ENCODE results near the gene RPS15. TPM values are rescaled to one million over a fixed set of nuclear protein-coding genes. Genes with fewer than 3 reads are reported as not detected.

The RPS15 gene
- polyA plus RNA-seq, 1 of the 3 experiments (the other 2 are of a cell fraction): 3,749 TPM

DNA sequence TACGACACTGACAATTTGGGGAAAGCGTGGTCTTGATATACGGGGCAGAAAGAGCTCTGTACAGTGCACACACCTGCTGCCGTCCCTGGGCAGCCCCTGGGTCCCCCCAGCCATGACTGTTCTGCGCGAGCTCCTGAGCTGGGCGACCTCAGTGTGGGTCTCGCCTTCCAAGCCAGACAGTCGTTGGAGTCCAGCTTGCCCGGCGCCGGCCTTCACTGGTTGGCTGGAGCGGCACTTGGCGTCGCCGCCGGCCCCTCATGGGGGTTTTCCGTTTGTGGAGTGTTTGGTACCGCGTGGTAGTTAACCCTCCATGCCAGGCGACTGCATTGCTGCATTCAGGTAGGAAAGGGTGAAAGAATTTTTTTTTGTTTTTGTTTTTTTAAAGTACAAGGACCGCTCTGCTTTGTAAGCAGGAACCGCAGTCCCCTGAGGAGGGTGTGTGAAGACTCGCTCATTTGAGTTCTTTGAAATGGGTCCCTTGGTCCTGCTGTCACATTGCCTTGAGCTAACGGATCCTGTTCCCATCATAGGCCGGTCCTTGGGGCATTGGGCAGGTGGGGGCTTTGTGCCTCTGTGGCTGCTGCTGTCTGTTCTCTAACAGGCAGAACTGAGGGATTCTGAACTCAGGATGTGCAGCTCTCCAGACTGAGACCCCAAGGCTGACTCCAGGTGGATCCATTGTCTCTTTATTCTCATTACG lies 10.8 kb upstream of the RPS15 start:
- no peak for DNase-seq
- Histone ChIP-seq H3K27me3 (ENCODE audit: insufficient read depth) (no peaks in the 10 kb centered on the region), H3K9me2 (no peaks in the 10 kb centered on the region), H3K9me3 (no peaks in the 10 kb centered on the region), H3K4me1 (ENCODE audit: control insufficient read depth in 1 of 2, insufficient read depth in 2 of 2, low read depth in 1 of 2, low read length in 1 of 2) (no peaks in the 10 kb centered on the region; a peak in 1 of 4 replicates), H3K36me3 (replicated peaks in 1 of 2; ENCODE audit: control insufficient read depth in 1 of 2, insufficient read depth in 2 of 2, low read length in 1 of 2) (peaks cover 7 to 81% of the 10 kb centered on the region in 2 experiments), H3K79me2 (ENCODE audit: insufficient read depth) (peaks cover 21% of the 10 kb centered on the region), H3K4me3 (ENCODE audit: low read depth in 2 of 2, low read length in 1 of 2) (no peak overlapping the region), H3F3A (replicated peaks; ENCODE audit: insufficient read depth) (no peaks in the 10 kb centered on the region), H3K4me2 (no peak overlapping the region), H3K27ac (ENCODE audit: low read depth in 2 of 2, low read length in 1 of 2) (no peak overlapping the region), H4K20me1 (ENCODE audit: insufficient read depth) (peaks cover 26% of the 10 kb centered on the region; the same call in 1 of the 2 replicates), H3K9ac (no peak overlapping the region), H2AFZ (ENCODE audit: low read depth) (no peak overlapping the region)
- WGBS (ENCODE audit: low lambda C conversion rate): 95% methylated on average over 20 of the region's 27 CpGs
- ChIA-PET CTCF (interaction anchor here (0.8 to 1.0 kb wide), 4 partner anchors 10 to 18 kb away, joined by 3 to 4 read pairs (median 3); no protein-coding TSS in a partner anchor), POLR2A (no interaction called here)
- TF ChIP-seq TEAD4 (IDR thresholded peaks at IDR 0.05; ENCODE audit: borderline replicate concordance, insufficient read depth) (no peak), MEF2A (IDR thresholded peaks at IDR 0.05; ENCODE audit: borderline replicate concordance, low read depth) (no peak), POLR2AphosphoS5 (IDR thresholded peaks at IDR 0.05; ENCODE audit: low read depth, low read length) (no peak), FOXM1 (IDR thresholded peaks at IDR 0.05; ENCODE audit: low read depth) (no peak), GABPA (IDR thresholded peaks at IDR 0.05; ENCODE audit: low read depth) (no peak), EZH2phosphoT487 (IDR thresholded peaks at IDR 0.05; ENCODE audit: borderline replicate concordance, low read depth) (no peak), MXI1 (IDR thresholded peaks at IDR 0.05; ENCODE audit: low read depth, low read length) (no peak), RXRA (IDR thresholded peaks at IDR 0.05; ENCODE audit: borderline replicate concordance, low read depth) (no peak), NFIC (IDR thresholded peaks at IDR 0.05; ENCODE audit: borderline replicate concordance) (no peak), SIN3A (IDR thresholded peaks at IDR 0.05; ENCODE audit: borderline replicate concordance, low read depth, low read length) (no peak), NRF1 (IDR thresholded peaks at IDR 0.05; ENCODE audit: low read depth, low read length) (no peak), YY1 (IDR thresholded peaks at IDR 0.05; ENCODE audit: low read depth) (no peak)
- TF ChIP-seq, protein P1, sequence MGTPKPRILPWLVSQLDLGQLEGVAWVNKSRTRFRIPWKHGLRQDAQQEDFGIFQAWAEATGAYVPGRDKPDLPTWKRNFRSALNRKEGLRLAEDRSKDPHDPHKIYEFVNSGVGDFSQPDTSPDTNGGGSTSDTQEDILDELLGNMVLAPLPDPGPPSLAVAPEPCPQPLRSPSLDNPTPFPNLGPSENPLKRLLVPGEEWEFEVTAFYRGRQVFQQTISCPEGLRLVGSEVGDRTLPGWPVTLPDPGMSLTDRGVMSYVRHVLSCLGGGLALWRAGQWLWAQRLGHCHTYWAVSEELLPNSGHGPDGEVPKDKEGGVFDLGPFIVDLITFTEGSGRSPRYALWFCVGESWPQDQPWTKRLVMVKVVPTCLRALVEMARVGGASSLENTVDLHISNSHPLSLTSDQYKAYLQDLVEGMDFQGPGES (IDR thresholded peaks at IDR 0.05; ENCODE audit: low read depth, low read length): no peak
- TF ChIP-seq, protein P2, sequence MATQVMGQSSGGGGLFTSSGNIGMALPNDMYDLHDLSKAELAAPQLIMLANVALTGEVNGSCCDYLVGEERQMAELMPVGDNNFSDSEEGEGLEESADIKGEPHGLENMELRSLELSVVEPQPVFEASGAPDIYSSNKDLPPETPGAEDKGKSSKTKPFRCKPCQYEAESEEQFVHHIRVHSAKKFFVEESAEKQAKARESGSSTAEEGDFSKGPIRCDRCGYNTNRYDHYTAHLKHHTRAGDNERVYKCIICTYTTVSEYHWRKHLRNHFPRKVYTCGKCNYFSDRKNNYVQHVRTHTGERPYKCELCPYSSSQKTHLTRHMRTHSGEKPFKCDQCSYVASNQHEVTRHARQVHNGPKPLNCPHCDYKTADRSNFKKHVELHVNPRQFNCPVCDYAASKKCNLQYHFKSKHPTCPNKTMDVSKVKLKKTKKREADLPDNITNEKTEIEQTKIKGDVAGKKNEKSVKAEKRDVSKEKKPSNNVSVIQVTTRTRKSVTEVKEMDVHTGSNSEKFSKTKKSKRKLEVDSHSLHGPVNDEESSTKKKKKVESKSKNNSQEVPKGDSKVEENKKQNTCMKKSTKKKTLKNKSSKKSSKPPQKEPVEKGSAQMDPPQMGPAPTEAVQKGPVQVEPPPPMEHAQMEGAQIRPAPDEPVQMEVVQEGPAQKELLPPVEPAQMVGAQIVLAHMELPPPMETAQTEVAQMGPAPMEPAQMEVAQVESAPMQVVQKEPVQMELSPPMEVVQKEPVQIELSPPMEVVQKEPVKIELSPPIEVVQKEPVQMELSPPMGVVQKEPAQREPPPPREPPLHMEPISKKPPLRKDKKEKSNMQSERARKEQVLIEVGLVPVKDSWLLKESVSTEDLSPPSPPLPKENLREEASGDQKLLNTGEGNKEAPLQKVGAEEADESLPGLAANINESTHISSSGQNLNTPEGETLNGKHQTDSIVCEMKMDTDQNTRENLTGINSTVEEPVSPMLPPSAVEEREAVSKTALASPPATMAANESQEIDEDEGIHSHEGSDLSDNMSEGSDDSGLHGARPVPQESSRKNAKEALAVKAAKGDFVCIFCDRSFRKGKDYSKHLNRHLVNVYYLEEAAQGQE (IDR thresholded peaks at IDR 0.05; ENCODE audit: low read depth, low read length): no peak
- TF ChIP-seq, protein P3, sequence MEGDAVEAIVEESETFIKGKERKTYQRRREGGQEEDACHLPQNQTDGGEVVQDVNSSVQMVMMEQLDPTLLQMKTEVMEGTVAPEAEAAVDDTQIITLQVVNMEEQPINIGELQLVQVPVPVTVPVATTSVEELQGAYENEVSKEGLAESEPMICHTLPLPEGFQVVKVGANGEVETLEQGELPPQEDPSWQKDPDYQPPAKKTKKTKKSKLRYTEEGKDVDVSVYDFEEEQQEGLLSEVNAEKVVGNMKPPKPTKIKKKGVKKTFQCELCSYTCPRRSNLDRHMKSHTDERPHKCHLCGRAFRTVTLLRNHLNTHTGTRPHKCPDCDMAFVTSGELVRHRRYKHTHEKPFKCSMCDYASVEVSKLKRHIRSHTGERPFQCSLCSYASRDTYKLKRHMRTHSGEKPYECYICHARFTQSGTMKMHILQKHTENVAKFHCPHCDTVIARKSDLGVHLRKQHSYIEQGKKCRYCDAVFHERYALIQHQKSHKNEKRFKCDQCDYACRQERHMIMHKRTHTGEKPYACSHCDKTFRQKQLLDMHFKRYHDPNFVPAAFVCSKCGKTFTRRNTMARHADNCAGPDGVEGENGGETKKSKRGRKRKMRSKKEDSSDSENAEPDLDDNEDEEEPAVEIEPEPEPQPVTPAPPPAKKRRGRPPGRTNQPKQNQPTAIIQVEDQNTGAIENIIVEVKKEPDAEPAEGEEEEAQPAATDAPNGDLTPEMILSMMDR (IDR thresholded peaks at IDR 0.05): no peak
- TF ChIP-seq, protein P4, sequence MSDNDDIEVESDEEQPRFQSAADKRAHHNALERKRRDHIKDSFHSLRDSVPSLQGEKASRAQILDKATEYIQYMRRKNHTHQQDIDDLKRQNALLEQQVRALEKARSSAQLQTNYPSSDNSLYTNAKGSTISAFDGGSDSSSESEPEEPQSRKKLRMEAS (IDR thresholded peaks at IDR 0.05; ENCODE audit: low read depth): no peak
- TF ChIP-seq, protein P5, sequence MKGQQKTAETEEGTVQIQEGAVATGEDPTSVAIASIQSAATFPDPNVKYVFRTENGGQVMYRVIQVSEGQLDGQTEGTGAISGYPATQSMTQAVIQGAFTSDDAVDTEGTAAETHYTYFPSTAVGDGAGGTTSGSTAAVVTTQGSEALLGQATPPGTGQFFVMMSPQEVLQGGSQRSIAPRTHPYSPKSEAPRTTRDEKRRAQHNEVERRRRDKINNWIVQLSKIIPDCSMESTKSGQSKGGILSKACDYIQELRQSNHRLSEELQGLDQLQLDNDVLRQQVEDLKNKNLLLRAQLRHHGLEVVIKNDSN (IDR thresholded peaks at IDR 0.05; ENCODE audit: borderline replicate concordance, low read depth): no peak

Measured in SK-N-SH (cell line).